Measurements from ENCODE around the gene LSM14A.
"Not testable (repeated sequence)": the region's sequence is repeated elsewhere in the genome, so short reads cannot be mapped to it uniquely, and the experiment has no call there.

Gene LSM14A

DNA sequence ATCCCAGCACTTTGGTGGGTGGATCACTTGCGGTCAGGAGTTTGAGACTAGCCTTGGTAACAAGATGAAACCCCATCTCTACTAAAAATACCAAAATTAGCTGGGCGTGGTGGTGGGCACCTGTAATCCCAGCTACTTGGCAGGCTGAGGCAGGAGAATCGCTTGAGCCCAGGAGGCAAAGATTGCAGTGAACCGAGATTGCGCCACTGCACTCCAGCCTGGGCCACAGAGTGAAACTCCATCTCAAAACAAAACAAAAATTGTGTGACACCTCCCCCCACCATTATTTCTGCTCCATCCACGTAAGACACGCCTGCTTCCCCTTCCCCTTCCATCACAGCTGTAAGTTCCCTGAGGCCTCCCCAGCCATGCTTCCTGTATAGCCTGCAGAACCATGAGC lies 13.3 kb upstream of the LSM14A start:
- not testable (repeated sequence) for DNase-seq (ENCODE audit: low read depth in 3 of 3)

DNA sequence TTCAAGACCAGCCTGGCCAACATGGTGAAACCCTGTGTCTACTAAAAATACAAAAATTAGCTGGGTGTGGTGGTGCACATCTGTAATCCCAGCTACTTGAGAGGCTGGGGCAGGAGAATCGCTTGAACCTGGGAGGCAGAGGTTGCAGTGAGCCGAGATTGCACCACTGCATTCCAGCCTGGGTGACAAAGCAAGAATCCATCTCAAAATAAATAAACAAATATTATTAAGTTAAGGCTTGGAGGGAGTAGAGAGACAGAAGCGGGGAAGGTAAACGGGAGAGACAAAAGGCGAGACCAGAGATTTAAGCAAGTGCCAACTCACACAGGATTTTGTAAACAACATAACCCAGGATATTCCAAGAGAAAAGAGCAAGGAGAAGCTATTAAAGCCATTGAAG lies 12.8 kb upstream of the LSM14A start:
- not testable (repeated sequence) for DNase-seq (ENCODE audit: low read depth in 3 of 3)

DNA sequence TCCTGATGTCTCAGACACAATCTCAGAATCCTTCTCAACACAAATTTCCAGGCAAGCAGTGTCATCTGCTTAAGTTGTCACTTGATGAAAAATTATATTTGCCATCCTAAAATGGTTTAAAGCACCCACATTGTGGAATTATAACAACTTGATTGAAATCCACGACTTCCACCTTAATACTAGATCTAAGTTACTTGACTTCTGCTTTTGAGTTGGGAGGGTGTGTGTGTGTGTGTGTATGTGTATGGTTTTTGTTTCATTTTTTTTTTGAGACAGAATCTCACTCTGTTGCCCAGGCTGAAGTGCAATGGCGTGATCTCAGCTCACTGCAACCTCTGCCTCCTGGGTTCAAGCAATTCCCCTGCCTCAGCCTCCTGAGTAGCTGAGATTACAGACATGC lies 10.4 kb upstream of the LSM14A start:
- not testable (repeated sequence) for DNase-seq (ENCODE audit: low read depth in 3 of 3)

DNA sequence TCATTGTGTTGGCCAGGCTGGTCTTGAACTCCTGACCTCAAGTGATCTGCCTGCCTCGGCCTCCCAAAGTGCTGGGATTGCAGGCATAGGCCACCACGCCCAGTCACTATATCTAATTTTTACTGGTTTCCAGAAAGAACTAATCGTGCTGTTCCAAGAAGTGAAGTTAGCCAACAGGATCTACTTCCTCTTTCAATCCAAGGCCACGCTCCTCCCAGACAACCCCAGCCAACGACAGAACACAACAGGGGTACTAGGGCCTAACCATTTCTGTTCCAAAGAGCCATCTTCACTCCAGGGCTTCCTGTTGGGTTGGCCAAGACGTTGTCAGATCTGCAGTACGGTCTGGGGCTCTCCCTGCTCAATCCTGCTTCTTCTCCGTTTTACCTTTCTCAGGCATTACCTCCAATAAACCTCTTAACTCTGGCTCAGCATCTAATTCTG lies 7.0 kb upstream of the LSM14A start:
- DNase-seq (ENCODE audit: low read depth in 3 of 3) = no peak

DNA sequence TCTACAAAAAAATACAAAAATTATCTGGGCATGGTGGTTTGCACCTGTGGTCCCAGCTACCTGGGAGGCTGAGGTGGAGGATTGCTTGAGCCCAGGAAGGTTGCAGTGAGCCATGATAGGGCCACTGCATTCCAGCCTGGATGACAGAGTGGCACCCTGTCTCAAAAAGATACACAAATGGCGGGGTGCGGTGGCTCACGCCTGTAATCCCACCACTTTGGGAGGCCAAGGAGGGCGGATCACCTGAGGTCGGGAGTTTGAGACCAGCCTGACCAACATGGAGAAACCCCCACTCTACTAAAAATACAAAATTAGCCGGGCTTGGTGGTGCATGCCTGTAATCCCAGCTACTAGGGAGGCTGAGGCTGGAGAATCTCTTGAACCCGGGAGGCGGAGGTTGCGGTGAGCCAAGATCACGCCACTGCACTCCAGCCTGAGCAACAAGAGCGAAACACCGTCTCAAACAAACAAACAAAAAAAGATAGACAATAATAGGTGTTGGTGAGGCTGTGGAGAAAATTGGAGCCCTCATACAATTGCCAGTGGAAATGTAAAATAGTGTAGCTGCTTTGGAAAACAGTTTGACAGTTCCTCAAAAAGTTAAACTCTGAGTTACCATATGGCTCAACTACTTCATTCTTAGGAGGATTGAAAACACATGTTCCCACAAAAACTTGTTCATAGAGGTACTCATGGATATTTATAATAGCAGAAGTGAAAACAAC lies 2.7 kb upstream of the LSM14A start:
- DNase-seq (ENCODE audit: low read depth in 3 of 3) = not testable (repeated sequence)

DNA sequence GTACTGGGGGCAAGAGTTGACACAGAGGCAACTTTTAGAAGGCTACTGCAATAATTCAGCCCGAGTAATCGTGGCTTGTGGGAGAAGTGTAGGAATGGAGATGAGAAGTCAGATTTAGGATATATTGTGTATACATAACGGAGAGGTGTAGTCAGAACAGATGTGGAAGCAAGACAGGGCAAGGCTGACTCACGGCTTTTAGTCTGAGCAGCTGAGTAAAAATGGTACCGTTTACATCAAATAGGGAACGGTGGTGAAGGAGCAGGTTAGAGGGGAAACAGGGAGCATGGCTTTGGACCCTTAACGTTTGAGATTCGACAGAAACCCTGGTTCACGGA lies 796 bp upstream of the LSM14A start:
- peak in 2 of 3 experiments; percentile 3 to 14 for DNase-seq (ENCODE audit: low read depth in 3 of 3)

DNA sequence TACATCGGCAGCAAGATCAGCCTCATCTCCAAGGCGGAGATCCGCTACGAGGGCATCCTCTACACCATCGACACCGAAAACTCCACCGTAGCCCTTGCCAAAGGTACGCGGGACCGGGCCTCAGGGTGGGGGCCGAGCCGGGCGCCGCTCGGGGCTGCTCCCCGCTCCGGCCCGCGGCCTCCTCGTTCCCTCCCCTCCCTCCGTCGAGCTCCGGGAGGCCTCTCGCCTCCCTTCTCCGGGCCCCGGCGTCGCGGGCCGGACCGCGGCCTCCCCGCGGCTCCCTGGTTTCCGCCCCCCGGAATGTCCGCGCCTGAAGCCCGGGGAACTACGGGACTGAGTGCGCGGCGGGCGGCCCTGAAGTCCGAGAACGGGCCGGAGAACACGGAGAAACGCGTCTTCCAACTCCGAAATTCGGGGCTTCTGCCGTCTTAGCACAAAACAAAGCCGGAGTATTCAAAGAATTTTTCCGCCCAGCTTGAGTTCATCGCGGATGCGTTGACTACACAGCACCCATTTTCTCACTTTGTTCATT lies 423 bp downstream of the LSM14A start:
- peak in 2 of 3 experiments; percentile 5 to 22 for DNase-seq (ENCODE audit: low read depth in 3 of 3)

DNA sequence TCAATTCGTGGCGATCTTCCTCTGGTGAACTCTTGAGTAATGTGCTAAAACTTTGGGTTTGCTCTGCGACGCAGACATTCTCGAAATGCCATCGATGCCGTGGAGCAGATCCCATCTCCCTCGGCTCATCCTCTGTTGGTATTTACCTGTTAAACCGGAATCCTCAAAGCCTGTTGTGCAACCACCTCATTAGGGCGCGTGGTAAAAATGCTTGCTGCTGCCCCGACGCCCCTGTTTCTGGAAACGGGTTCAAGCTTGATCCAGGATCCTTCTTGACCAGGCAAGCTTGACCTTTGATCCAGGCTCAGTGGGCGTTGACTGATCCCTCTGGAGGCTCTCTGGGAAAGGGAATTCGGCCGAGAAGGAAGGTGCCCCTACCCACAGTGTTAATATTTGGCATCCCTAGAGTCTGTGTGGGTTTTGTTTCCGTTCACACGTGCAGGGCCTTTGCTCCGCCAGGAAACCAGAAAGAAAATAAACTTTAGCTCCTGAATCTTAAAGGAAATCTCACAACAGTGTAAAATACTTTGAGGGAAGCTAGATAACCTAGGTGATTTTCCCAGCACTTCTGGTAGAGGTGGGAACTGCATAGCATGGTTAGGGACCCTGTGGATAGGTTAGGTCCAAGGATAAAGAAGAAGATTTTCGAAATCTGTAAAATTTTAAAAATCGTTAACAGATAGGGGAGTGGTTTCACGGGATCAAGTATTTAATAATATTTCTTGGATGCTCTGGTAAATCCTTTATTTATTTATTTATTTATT lies 1.1 kb downstream of the LSM14A start:
- peak in 1 of 3 experiments; percentile 6 for DNase-seq (ENCODE audit: low read depth in 3 of 3)

DNA sequence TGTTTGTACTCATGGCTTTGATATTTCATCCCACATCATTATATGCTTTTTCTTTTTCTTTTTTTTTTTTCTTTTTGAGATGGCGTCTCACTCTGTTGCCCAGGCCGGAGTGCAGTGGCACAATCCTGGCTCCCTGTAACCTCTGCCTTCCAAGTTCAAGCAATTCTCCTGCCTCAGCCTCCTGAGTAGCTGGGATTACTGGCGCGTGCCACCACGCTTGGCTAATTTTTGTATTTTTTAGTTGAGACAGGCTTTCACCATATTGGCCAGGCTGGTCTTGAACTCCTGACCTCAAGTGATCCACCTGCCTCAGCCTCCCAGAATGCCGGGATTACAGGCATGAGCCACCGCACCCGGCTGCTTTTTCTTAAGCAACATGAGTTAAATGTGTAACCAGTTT lies 2.9 kb downstream of the LSM14A start:
- DNase-seq (ENCODE audit: low read depth in 3 of 3) = not testable (repeated sequence)

DNA sequence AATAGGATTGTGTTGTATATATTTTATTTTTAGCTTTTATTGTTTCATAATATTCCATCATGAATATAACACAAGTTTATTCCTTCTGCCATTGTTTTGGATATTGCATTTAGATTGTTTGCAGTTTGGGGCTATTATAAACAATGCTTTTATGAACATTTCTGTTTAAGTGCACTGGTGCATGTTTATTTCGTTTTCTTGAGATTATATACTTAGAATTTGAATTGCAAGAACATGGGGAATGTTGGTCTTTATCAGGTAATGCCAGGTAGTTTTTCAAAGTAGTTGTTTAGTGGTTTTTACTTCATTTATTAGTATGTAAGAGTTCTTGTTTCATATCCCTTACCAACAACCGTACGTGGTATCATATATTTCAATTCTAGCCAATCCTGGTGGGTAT lies 4.3 kb downstream of the LSM14A start:
- no peak for DNase-seq (ENCODE audit: low read depth in 3 of 3)

DNA sequence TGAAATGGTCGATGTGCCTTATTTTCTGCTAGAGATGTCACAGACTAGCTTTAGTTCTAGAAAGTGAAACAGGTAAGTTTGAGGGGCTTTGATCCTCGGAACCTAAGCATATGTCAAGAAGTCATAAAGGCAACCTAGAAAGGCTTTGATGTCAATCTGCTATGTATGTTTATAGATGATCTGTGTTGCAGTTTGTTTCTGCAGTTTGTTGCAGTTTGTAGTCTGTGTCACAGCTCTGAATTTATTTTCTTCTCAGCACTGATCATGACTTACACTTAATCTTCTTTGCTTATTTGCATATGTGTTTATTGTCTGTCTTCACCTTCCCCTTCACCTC lies 5.9 kb downstream of the LSM14A start:
- no peak for DNase-seq (ENCODE audit: low read depth in 3 of 3)

DNA sequence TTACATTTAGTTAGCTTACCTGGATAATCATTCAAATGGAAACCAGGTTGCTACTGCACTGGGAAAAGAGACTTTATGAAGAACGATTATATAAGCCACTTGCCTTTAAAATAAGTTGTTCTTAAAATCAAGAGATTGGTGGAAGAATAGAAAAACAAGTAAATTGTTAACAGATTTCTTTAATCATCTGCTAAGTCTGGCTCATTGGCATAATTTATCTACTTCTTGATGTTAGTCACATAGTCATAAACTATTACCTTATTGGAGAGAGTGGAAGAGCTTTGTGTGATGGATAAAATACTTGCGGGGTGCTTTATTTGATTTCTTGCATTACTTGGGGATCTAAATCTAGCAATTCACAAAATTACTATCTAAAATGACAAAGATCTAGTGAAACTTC lies 6.8 kb downstream of the LSM14A start:
- no peak for DNase-seq (ENCODE audit: low read depth in 3 of 3)

DNA sequence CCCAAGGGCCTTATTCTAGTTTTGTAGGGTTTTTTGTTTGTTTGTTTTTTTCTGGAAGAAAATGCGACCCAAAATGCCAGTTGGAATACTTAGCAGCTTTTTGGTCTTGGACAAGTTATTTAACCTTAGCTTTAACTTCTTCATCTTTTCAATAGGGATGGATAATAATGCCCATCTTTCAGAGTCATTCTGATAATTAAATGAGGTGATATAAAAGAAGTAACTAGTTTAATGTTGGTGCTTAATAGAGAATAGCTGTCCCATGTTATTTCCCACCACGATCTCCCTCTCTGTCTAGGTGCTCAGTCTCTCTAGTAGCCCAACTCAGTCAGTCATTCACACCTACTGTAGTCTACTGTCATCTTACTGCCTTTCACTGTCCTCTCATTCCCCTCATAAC lies 8.0 kb downstream of the LSM14A start:
- DNase-seq (ENCODE audit: low read depth in 3 of 3) = no peak

DNA sequence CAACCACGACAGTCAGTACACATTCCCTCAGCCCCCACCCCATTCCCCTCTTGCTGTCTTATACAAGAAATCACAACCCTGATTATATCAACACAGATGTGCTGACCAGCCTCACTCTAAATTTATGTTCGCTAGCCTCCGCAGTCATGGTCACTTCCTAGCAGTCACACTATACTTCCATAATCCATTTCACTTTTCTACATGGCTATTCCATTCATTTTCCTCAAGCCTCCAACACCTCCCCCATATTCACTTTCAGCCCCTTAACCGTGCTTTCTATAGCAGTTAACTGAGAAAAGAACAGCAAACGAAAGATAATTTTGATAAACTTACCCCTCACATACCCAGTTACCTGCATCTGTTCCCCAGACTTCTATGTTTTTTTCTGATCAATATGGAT lies 8.4 kb downstream of the LSM14A start:
- DNase-seq (ENCODE audit: low read depth in 3 of 3) = no peak

DNA sequence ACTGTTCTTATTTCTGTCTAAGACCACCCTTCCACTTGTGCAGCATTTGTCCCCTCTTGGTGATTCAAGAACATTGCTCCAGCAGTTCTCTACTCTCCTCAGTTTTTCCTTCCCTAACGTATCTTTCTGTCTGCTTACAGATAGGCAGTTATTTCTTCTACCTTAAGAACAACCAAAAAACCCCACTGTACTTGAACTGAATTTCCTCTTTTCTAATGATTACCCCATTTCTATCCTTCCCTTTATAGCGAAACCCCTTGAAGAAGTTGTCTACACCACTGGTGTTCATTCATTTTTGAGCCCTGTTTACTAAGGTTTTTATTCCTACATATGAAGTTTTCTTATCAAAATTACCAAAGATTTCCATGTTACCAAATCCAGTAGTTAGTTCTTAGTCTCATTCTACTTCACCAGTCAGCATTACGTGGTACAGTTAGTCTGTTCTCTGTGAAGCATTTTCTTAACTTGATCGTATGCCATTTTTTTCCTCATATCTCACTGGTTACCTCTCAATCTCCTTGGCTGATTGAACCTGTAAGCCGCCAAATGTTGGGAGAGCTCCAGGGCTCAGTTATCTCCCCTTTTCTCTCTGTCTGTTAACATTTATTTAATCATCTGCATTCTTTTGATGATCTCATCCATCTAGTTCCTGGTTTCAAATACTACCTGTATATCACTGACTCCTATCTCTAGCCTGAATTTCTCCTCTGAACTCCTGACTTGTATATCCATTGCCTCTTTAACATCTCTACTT lies 9.0 kb downstream of the LSM14A start:
- no peak for DNase-seq (ENCODE audit: low read depth in 3 of 3)

DNA sequence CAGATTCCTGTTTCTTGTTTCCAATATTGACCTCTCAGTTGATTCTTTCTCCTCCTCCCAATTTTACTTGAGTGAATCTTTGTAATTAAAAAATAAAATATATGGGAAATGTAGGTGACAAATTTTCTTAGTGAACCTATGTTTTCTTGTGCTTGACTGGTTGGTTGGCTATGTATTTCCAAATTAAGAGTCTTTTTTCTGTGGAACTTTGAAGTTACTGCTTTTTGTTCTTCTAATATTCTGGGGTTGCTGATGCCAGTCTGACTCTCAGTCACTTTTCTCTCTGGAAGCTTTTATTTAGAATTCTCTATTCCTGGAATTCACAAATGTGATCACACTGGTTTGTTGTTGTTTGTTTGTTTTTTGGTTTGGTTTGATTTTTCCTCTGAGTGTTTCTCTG lies 9.8 kb downstream of the LSM14A start:
- DNase-seq (ENCODE audit: low read depth in 3 of 3) = no peak

DNA sequence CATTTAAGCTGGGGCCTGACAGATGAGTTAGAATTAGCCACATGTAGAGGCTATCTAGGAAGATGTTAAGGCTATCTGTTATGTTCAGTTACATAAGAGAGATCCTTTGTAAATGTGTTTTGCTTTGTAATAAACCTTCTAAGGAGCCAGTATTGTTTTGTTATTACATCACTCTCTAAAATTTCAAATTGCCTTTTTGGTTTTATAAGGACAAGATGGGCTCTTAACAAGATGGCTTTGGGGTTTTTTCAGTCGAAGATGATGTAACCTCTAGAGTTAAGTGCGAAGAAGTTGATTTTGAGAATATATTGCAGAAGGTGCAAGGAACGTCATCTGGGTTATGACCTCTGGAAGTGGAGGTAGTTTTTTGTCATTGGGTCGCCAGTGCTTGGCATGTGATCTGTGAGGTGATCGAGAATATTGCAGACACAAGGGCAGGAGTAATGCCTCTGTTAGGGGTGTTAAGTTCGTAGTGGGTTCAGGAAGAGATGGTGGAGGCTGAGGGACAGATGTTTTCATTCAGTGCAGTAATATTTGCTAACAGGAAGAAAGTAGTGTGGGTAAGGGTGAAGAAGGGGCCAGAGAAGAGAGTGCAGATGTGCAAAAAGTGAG lies 12.7 kb downstream of the LSM14A start:
- no peak for DNase-seq (ENCODE audit: low read depth in 3 of 3)

DNA sequence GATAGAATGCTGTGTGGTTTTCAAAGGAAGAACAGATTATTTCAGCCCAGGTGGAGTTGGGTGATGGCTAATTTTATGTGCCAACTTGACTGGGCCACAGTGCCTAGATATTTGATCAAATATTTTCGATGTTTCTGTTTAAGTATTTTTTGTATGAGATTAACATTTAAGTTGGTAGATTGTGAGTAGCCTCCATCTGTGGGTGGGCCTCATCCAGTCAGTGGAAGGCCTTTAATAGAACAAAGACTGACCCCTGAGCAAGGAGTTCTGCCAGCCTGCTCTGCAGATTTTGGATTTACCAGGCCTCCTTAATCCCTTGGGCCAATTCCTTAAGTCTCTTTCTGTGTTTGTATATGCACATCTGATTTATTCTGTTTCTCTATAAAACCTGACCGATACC lies 13.9 kb downstream of the LSM14A start:
- no peak for DNase-seq (ENCODE audit: low read depth in 3 of 3)

DNA sequence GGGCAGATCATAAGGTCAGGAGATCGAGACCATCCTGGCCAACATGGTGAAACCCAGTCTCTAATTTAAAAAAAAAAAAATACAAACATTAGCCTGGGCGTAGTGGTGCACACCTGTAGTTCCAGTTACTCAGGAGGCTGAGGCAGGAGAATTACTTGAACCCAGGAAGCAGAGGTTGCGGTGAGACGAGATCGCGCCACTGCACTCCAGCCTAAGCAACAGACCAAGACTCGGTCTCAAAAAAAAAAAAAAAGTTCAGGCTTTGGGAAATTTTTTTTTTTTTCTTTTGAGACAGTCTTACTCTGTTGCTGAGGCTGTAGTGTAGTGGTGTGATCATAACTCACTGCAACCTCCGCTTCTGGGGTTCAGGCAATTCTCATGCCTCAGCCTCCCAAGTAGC lies 14.7 kb downstream of the LSM14A start:
- DNase-seq (ENCODE audit: low read depth in 3 of 3) = no peak

DNA sequence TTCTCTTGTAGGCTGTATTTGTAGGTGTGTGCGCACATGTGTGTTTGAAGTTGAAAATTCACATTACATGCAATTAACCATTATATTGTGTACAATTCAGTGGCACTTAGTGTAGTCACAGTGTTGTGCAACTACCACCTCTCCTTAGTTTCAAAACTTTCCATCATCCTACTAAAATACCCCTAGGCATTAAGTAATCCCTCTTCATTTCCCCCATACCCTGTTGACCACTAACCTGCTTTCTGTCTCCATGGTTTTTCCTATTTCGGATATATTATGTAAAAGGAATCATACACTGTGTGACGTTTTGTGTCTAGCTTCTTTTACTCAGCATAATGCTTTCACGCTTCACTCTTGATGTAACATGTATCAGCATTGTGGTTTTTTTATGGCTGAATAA lies 16.1 kb downstream of the LSM14A start:
- no peak for DNase-seq (ENCODE audit: low read depth in 3 of 3)

DNA sequence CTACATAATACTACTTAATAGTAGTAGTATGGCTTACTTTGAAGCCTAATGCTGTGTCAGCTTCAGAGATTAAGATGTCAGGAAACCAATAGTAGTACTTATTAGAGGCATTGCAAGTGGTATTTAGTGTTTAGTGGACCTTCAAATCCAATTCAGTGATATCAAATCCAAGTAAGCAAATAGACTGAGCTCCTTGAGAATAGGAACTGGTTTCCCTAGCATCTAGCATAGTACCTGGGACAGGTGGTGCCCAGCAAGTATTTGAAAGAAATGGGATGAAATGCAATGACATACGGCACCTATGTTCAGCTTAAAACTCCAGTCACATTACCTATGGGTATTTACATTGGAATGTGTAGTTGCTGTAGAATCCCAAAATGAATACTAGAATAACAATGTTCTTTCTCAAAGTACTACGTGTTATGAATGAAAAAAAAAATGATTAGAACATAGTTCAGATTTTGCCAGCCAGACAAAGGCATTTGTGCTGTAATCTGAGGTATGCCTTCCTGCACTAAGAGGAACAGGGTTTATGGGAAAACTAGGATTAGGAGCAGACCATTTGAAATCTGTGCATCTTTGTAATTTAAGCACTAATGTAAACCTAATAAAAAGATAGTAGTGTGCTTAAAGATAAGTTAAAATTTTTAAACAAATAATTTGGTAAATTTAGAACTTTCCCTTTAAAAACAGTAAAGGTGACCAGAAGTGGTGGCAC lies 17.1 kb downstream of the LSM14A start:
- DNase-seq (ENCODE audit: low read depth in 3 of 3) = no peak
